ENCODE data around the gene MUC5B.

DNA sequence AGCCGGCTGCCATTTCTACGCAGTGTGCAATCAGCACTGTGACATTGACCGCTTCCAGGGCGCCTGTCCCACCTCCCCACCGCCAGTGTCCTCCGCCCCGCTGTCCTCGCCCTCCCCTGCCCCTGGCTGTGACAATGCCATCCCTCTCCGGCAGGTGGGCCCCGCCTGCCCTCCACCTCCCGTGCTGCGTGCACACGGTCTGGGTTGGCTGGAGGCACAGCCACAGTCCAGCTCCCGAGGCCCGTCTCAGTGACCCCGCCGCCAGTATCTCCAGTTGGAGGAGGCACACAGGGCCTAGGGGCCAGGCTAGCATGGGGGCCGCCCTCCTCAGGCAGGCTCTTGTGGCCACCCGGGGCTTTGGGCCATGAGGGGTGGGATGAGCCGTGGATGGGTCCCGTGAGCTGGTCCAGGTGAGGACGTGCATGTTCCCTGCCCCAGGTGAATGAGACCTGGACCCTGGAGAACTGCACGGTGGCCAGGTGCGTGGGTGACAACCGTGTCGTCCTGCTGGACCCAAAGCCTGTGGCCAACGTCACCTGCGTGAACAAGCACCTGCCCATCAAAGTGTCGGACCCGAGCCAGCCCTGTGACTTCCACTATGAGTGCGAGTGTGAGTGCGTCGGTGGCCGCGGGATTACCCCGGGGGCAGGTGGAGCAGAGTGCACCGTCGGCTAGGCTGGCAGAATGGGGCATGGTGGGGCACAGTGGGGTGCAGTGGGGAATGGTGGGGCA lies 29.7 kb downstream of the MUC5B start:
- TF ChIP-seq EZH2 (IDR thresholded peaks at IDR 0.05; ENCODE audit: insufficient read depth, poor library complexity, severe bottlenecking) (no peak), EZH2phosphoT487 (IDR thresholded peaks at IDR 0.05; ENCODE audit: insufficient read depth, low read depth) (no peak)
